NOMO-1 (cell line): ENCODE results near the gene BCAT1.
A peak's percentile ranks its signal among the peaks of the same experiment; 100 is the strongest.
"Not testable (repeated sequence)": the region's sequence is repeated elsewhere in the genome, so short reads cannot be mapped to it uniquely, and the experiment has no call there.

Experiments used
- DNase-seq, 2 experiments: peaks; one replicate each; lab custom pipeline; 2025; ENCODE audit not compliant: unreplicated experiment in 2 of 2; lab: John Stamatoyannopoulos, UW

BCAT1 gene

GRCh38 chr12:24822121-24822899 is 126.6 kb downstream of the BCAT1 start:
- DNase-seq = peak in 1 of 2 experiments; percentile 50

GRCh38 chr12:24821691-24822090 is 127.2 kb downstream of the BCAT1 start:
- DNase-seq = no peak

GRCh38 chr12:24820872-24821271 is 128.0 kb downstream of the BCAT1 start:
- no peak for DNase-seq

- no peak for DNase-seq
Observed at GRCh38 chr12:24818351-24818750, 130.6 kb downstream of the BCAT1 start.

GRCh38 chr12:24815114-24815423 is 133.8 kb downstream of the BCAT1 start:
- no peak for DNase-seq

- DNase-seq = peak; percentile 72 to 87
Observed at GRCh38 chr12:24814379-24815113, 134.4 kb downstream of the BCAT1 start.

GRCh38 chr12:24810378-24810777 is 138.5 kb downstream of the BCAT1 start:
- no peak for DNase-seq

- not testable (repeated sequence) for DNase-seq
Observed at GRCh38 chr12:24809306-24809705, 139.6 kb downstream of the BCAT1 start.

- no peak for DNase-seq
Observed at GRCh38 chr12:24808651-24809050, 140.2 kb downstream of the BCAT1 start.

- DNase-seq = no peak
Observed at GRCh38 chr12:24806386-24806785, 142.5 kb downstream of the BCAT1 start.

- peak; percentile 82 to 95 for DNase-seq
Observed at GRCh38 chr12:24803430-24804245, 145.3 kb downstream of the BCAT1 start.

- DNase-seq = peak in 1 of 2 experiments; percentile 50
Observed at GRCh38 chr12:24798335-24798734, 150.6 kb downstream of the BCAT1 start.

- no peak for DNase-seq
Observed at GRCh38 chr12:24797901-24798300, 151.0 kb downstream of the BCAT1 start.

GRCh38 chr12:24796876-24797275 is 152.0 kb downstream of the BCAT1 start:
- DNase-seq = no peak

- DNase-seq = no peak
Observed at GRCh38 chr12:24795699-24796347, 153.1 kb downstream of the BCAT1 start.

- no peak for DNase-seq
Observed at GRCh38 chr12:24791622-24792021, 157.3 kb downstream of the BCAT1 start.

- DNase-seq = no peak
Observed at GRCh38 chr12:24788886-24789285, 160.0 kb downstream of the BCAT1 start.

GRCh38 chr12:24780697-24781368 is 168.1 kb downstream of the BCAT1 start:
- no peak for DNase-seq

- peak in 1 of 2 experiments; percentile 34 for DNase-seq
Observed at GRCh38 chr12:24778486-24779304, 170.2 kb downstream of the BCAT1 start.
